Uterus (tissue), 4 donors: ENCODE data around the gene PPP1R9A. TPM values are rescaled to one million over a fixed set of nuclear protein-coding genes. Genes with fewer than 3 reads are reported as not detected.

Source experiments
- DNase-seq, 2 donors: peaks; one replicate each; pipeline ENCODE4 v3.0.0-alpha.2; 2019 to 2020
- H3K27ac ChIP-seq, 2 donors: fragments of 200-600 bp; sonication (generic); 1 replicate in 1 of 2; 2 replicates in 1 of 2; pipeline ENCODE4 v1.5.1; 2016 to 2018
- H3K27me3 ChIP-seq, 2 donors: fragments of 200-600 bp; sonication (generic); one replicate each; pipeline ENCODE4 v1.5.1; 2018 to 2019; ENCODE audit warnings: control low read depth in 1 of 2
- H3K36me3 ChIP-seq, 2 donors: fragments of 200-600 bp; sonication (generic); one replicate each; pipeline ENCODE4 v1.5.1; 2019; ENCODE audit warnings: control low read depth in 1 of 2
- H3K4me1 ChIP-seq, 2 donors: fragments of 200-600 bp; sonication (generic); one replicate each; pipeline ENCODE4 v1.5.1; 2018 to 2019; ENCODE audit warnings: control low read depth in 1 of 2
- H3K4me3 ChIP-seq, 2 donors: fragments of 200-600 bp; sonication (generic); 1 replicate in 1 of 2; 2 replicates in 1 of 2; pipeline ENCODE4 v1.5.1; 2018 to 2019; ENCODE audit warnings: mild to moderate bottlenecking in 1 of 2
- H3K9me3 ChIP-seq, 2 donors: fragments of 200-600 bp; sonication (generic); one replicate each; pipeline ENCODE4 v1.5.1; 2019; ENCODE audit warnings: control low read depth in 1 of 2
- POLR2A ChIP-seq, 2 donors: fragments of 450-650 bp; IDR thresholded peaks; one replicate each; pipeline ENCODE4 v1.6.1; 2016; ENCODE audit warnings: antibody characterized with exemption in 2 of 2, mild to moderate bottlenecking in 1 of 2, moderate library complexity in 1 of 2
- intact Hi-C: fragments of 100-400 bp; cut with DNase I; formaldehyde crosslinking; loops from one replicate; pipeline ENCODE4 v1.15.1; 2023; ENCODE audit warnings: low total_unique reads
- total RNA-seq, 4 donors: library from RNA; depleted of rRNA in 3 of 4; stranded (reverse); fragments of >200 nt in 3 of 4; gene quantifications; one replicate each; pipeline versions ENCODE4 v1.1.0 to v1.2.4, GENCODE V29; 2014 to 2023
- TF ChIP-seq, protein P1 (sequence below), 4 experiments: fragments of 200-600 bp in 2 of 4; fragments of 450-650 bp in 2 of 4; sonication (generic) in 2 of 4; IDR thresholded peaks; one replicate each; pipeline ENCODE4 v1.5.1; 2016 to 2019; ENCODE audit warnings: antibody characterized with exemption in 4 of 4, mild to moderate bottlenecking in 2 of 4, moderate library complexity in 1 of 4
- donor health status: DM: yes; HTN: yes; CAD: no.

The PPP1R9A gene
- total RNA-seq, 4 donors from 2014 or later, result 5.3 to 39.6 (median 15.0) TPM

DNA sequence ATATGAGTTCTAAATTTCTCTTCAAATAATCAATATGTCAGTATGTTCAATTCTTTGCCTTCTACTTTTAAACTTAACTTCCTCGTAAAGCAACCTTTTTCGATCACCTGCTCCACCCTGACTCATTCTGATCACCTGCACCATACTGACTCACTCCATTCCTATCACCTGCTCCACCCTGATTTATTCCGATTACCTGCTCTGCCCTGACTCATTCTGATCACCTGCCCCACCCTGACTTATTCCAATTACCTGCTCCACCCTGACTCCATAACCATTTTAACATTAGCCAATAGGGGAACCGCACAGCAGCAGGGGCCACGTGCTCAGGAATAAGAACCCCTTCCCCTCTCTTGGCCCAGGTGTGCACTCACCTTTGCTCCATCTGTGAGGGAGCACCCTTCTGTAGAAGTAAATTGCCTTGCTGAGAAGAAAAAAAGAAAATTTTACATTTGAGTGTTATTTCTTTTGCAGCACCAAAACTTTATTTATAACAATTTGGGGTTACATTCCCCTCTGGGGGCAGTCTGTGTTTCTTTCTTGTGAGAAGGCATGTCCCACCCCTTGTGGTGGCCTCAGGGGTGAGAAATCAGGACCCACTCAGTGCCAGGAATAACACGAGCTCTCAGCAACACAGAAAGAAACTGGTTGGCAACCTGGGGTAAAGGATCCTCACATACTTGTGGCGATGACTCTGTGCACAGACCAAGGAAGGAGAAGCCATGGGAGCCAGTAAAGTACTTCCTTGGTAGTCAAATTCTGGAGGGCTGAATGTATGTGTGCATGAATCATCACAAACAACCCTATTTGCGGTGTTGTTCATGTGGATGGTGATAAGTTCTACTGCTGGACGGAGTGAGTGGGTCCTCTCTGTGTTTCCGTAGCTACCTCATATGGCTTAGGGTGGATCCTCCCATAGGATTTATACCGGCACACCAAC, 29.4 kb upstream of the PPP1R9A start:
- H3K4me3 ChIP-seq, result no peak overlapping the region
- TF ChIP-seq POLR2A (IDR thresholded peaks at IDR 0.05), result no peak
- TF ChIP-seq, protein P1, sequence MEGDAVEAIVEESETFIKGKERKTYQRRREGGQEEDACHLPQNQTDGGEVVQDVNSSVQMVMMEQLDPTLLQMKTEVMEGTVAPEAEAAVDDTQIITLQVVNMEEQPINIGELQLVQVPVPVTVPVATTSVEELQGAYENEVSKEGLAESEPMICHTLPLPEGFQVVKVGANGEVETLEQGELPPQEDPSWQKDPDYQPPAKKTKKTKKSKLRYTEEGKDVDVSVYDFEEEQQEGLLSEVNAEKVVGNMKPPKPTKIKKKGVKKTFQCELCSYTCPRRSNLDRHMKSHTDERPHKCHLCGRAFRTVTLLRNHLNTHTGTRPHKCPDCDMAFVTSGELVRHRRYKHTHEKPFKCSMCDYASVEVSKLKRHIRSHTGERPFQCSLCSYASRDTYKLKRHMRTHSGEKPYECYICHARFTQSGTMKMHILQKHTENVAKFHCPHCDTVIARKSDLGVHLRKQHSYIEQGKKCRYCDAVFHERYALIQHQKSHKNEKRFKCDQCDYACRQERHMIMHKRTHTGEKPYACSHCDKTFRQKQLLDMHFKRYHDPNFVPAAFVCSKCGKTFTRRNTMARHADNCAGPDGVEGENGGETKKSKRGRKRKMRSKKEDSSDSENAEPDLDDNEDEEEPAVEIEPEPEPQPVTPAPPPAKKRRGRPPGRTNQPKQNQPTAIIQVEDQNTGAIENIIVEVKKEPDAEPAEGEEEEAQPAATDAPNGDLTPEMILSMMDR (IDR thresholded peaks at IDR 0.05), result no peak
- H3K36me3 ChIP-seq, result no peaks in the 10 kb centered on the region
- no peaks in the 10 kb centered on the region for H3K4me1 ChIP-seq
- no peak for DNase-seq
- H3K27ac ChIP-seq, result no peak overlapping the region
- no peaks in the 10 kb centered on the region for H3K9me3 ChIP-seq
- H3K27me3 ChIP-seq, result no peaks in the 10 kb centered on the region
- intact Hi-C loops, result no loop called here

DNA sequence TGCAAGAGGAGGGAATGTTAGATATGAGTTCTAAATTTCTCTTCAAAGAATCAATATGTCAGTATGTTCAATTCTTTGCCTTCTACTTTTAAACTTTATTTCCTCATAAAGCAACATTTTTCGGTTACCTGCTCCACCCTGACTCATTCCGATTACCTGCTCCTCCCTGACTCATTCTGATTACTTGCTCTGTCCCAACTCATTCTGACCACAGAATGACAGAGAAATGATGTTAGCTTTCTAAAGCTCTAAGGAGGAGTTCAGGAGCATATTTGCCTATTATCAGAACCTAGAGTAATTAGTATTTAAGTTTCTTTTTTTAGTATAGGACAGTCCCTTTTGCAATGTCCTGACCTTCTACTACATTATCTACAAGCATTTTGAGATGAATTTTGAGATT, 24.5 kb upstream of the PPP1R9A start:
- Histone ChIP-seq H3K4me1 (no peaks in the 10 kb centered on the region), H3K27ac (no peak overlapping the region), H3K36me3 (no peaks in the 10 kb centered on the region), H3K27me3 (no peaks in the 10 kb centered on the region), H3K4me3 (no peak overlapping the region), H3K9me3 (no peaks in the 10 kb centered on the region)
- no peak for TF ChIP-seq POLR2A (IDR thresholded peaks at IDR 0.05)
- TF ChIP-seq, protein P1 (IDR thresholded peaks at IDR 0.05), result no peak
- intact Hi-C loops, result no loop called here
- DNase-seq, result no peak

DNA sequence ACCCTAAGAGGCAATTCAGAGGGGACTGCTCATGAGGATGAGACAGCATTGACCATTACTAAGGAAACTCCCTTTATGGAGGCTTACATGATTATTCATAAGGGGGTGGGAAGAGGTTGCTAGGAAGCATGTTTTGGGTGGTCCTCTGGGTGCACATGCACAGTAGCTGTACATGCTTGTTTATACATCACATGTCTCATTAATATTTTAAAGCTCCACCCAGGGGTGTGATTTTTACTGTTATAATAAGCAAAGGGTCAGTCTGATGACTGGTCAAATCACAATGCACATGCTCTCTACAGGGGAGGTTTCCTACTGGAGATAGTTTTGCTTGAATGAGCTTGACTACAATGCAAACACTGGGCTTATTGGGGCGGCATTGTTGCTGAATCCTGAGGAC, 23.8 kb upstream of the PPP1R9A start:
- TF ChIP-seq, protein P1 (IDR thresholded peaks at IDR 0.05), result no peak
- no peak for TF ChIP-seq POLR2A (IDR thresholded peaks at IDR 0.05)
- H3K9me3 ChIP-seq, result no peaks in the 10 kb centered on the region
- H3K27me3 ChIP-seq, result no peaks in the 10 kb centered on the region
- H3K27ac ChIP-seq, result no peak overlapping the region
- H3K4me1 ChIP-seq, result no peaks in the 10 kb centered on the region
- H3K36me3 ChIP-seq, result no peaks in the 10 kb centered on the region
- intact Hi-C loops, result no loop called here
- no peak for DNase-seq
- no peak overlapping the region for H3K4me3 ChIP-seq

DNA sequence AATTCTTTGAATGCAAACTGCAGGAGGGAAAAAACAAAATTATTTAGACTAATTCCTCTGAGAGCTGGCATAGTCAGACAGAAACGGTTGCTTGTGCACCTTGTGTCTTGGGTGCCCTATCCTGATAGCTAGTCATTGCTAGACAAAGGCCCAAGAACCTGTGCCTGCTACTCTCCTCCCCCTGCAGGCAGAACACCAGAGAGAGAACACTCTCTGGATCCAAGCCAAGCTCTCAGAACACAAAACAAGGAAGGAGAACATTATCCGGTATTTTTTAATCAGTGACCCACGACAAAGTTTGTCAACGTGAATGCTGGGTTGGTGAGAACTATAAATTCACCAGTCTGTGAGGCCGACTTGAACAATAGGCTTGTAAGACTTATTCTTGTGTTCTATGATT, 18.8 kb upstream of the PPP1R9A start:
- Histone ChIP-seq H3K9me3 (no peaks in the 10 kb centered on the region), H3K4me1 (peaks cover 0 to 4% of the 10 kb centered on the region in 2 donors), H3K4me3 (no peak overlapping the region), H3K27ac (no peak overlapping the region), H3K27me3 (no peaks in the 10 kb centered on the region), H3K36me3 (no peaks in the 10 kb centered on the region)
- intact Hi-C loops, result no loop called here
- TF ChIP-seq, protein P1 (IDR thresholded peaks at IDR 0.05), result peak in 1 of 4 experiments; percentile 7
- TF ChIP-seq POLR2A (IDR thresholded peaks at IDR 0.05), result no peak
- DNase-seq, result no peak

DNA sequence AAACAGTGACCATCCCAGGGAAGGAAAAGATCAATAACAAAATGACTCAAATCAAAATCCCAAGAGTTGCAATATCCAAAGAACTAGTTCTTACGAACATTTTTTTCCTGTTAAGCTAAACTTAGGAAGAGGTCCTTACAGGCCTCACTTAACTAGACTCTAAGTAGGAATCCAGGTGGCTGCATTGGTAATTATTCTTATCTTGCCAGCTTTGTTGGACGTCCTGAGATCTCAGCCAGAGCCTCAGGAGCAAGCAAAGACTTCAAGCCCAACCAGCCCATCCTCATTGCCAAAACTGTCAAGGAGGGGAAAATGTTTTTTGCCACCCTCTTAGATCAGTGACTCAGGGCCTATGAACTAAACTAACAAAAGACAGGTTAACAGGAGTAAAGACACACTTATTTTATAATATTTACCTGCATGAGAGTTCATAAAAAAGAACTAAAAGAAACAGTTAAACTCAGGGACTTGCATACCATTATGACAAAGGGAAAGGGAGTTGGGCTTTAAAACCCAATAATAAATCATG, 18.3 kb upstream of the PPP1R9A start:
- TF ChIP-seq, protein P1 (IDR thresholded peaks at IDR 0.05), result no peak
- TF ChIP-seq POLR2A (IDR thresholded peaks at IDR 0.05), result no peak
- H3K4me3 ChIP-seq, result no peak overlapping the region
- H3K27me3 ChIP-seq, result no peaks in the 10 kb centered on the region
- H3K4me1 ChIP-seq, result peaks cover 0 to 4% of the 10 kb centered on the region in 2 donors
- no peak for DNase-seq
- intact Hi-C loops, result no loop called here
- no peaks in the 10 kb centered on the region for H3K9me3 ChIP-seq
- no peak overlapping the region for H3K27ac ChIP-seq
- no peaks in the 10 kb centered on the region for H3K36me3 ChIP-seq
